Aorta (tissue), 5 donors: ENCODE results near the gene ARHGAP12. TPM values are rescaled to one million over a fixed set of nuclear protein-coding genes. Genes with fewer than 3 reads are reported as not detected.

Experiments
- ATAC-seq: fragments of 200-7000 bp; cut with Tn5 transposase; one replicate; pipeline ENCODE4 v1.9.1; 2022; ENCODE audit warnings: moderate library complexity; ENCODE audit not compliant: low FRiP score
- DNase-seq, 2 donors: peaks; one replicate each; pipeline ENCODE4 v3.0.0-alpha.2; 2020
- H3K27ac ChIP-seq, 2 donors: one replicate each; pipeline ENCODE4 v1.5.1; 2013; ENCODE audit warnings: low read length in 2 of 2, mild to moderate bottlenecking in 2 of 2, moderate library complexity in 2 of 2, control low read depth in 1 of 2, inconsistent platforms in 1 of 2, low read depth in 1 of 2
- H3K27me3 ChIP-seq, 2 donors: one replicate each; pipeline ENCODE4 v1.6.1; 2013; ENCODE audit warnings: control low read depth in 1 of 2, low read length in 1 of 2, mild to moderate bottlenecking in 1 of 2, moderate library complexity in 1 of 2; ENCODE audit not compliant: insufficient read depth in 2 of 2, control insufficient read depth in 1 of 2
- H3K36me3 ChIP-seq, 2 donors: one replicate each; pipeline ENCODE4 v1.6.1; 2013; ENCODE audit warnings: control low read depth in 1 of 2, low read length in 1 of 2, mild to moderate bottlenecking in 1 of 2; ENCODE audit not compliant: insufficient read depth in 2 of 2, control insufficient read depth in 1 of 2
- H3K4me1 ChIP-seq, 2 donors: one replicate each; pipeline ENCODE4 v1.6.1; 2013; ENCODE audit warnings: low read length in 2 of 2, control low read depth in 1 of 2, mild to moderate bottlenecking in 1 of 2, moderate library complexity in 1 of 2; ENCODE audit not compliant: insufficient read depth in 2 of 2, control insufficient read depth in 1 of 2
- H3K4me3 ChIP-seq, 2 donors: one replicate each; pipeline ENCODE4 v1.5.1; 2013; ENCODE audit warnings: low read length in 2 of 2, control low read depth in 1 of 2, mild to moderate bottlenecking in 1 of 2
- H3K9me3 ChIP-seq: one replicate; pipeline ENCODE4 v1.6.1; 2013; ENCODE audit warnings: mild to moderate bottlenecking, low read length; ENCODE audit not compliant: control insufficient read depth
- WGBS, 2 donors: extraction: QIAGEN DNeasy Blood & Tissue Kit; methylation state at CpG; one replicate each; pipeline ENCODE4 v1.1.7; 2013; 5-methylcytosine and 5-hydroxymethylcytosine counted together
- intact Hi-C, 2 donors: fragments of 100-400 bp; cut with DNase I; formaldehyde crosslinking; loops; one replicate each; pipeline versions ENCODE4 v1.14.2 to v1.15.0; 2022
- polyA plus RNA-seq, 2 donors: library from polyadenylated mRNA; stranded (reverse); fragments of 200-250 nt; gene quantifications; one replicate each; pipeline ENCODE4 v1.2.3, GENCODE V29; 2013
- total RNA-seq, 2 donors: library from RNA; stranded (reverse); fragmentation: NEBNext Ultra II Directional; extraction: Animal tissue kit (Norgen Biotek cat#: 25700); gene quantifications; one replicate each; pipeline ENCODE4 v1.2.1, GENCODE V29; 2021
- donor health status: healthy with polysubstance abuse.
- donor health status: Bipolar disorder and iron deficiency.
- donor health status: DM: no; HTN: no; CAD: no.
- donor health status: DM: no; HTN: no; CAD: no.
- donor health status: DM: yes; HTN: yes; CAD: no.

The ARHGAP12 gene
- total and polyA plus RNA-seq, 4 donors, result 17.0 to 34.6 (median 20.5) TPM

GRCh38 chr10:31836569-31837406 is 91.8 kb downstream of the ARHGAP12 start:
- Histone ChIP-seq H3K4me1 (peaks cover 0 to 3% of the 10 kb centered on the region in 2 donors), H3K9me3 (no peaks in the 10 kb centered on the region), H3K36me3 (no peaks in the 10 kb centered on the region), H3K27ac (no peak overlapping the region), H3K27me3 (no peaks in the 10 kb centered on the region), H3K4me3 (no peak overlapping the region)
- 49 to 57% methylated on average over 9 of the region's 9 CpGs for WGBS, 2 donors
- intact Hi-C loops, result loop anchor here in 1 of 2 donors (10.0 kb wide), 1 partner anchor 358 kb away; no protein-coding TSS in a partner anchor
- ATAC-seq, result no peak
- DNase-seq, result no peak

DNA sequence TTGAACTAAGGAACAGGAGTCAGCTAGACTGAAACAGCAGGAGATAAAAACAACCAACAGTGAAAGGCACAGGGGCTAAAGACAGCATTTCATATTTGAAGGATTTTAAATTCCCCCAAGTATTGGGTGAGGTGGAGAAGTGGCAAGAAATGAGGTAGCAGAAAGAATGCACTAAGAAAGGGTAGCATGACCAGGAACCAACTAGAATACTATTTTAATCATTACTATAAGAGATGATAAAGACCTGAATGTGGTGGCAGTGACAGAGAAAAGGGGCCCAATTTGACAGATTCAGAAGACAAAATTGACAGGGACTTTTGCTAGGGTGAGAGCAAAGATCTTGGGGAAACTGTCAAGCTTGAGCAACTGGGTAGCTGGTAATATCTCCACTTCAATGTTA is 94.9 kb downstream of the ARHGAP12 start:
- H3K36me3 ChIP-seq, result no peaks in the 10 kb centered on the region
- ATAC-seq (no peak), DNase-seq (no peak)
- H3K27me3 ChIP-seq, result no peaks in the 10 kb centered on the region
- peaks cover 0 to 3% of the 10 kb centered on the region in 2 donors for H3K4me1 ChIP-seq
- no peak overlapping the region for H3K4me3 ChIP-seq
- H3K27ac ChIP-seq, result no peak overlapping the region
- intact Hi-C loops, result loop anchor here in 1 of 2 donors (10.0 kb wide), 1 partner anchor 361 kb away; no protein-coding TSS in a partner anchor
- no peaks in the 10 kb centered on the region for H3K9me3 ChIP-seq

GRCh38 chr10:31832261-31832660 is 96.4 kb downstream of the ARHGAP12 start:
- intact Hi-C loops, result loop anchor here in 1 of 2 donors (10.0 kb wide), 1 partner anchor 363 kb away; no protein-coding TSS in a partner anchor
- H3K36me3 ChIP-seq, result no peaks in the 10 kb centered on the region
- no peak overlapping the region for H3K27ac ChIP-seq
- no peaks in the 10 kb centered on the region for H3K27me3 ChIP-seq
- ATAC-seq (no peak), DNase-seq (no peak)
- H3K4me1 ChIP-seq, result peaks cover 0 to 3% of the 10 kb centered on the region in 2 donors
- WGBS, 2 donors, result 91 to 96% methylated on average over 1 of the region's 1 CpG
- H3K9me3 ChIP-seq, result no peaks in the 10 kb centered on the region
- H3K4me3 ChIP-seq, result no peak overlapping the region

- intact Hi-C loops, result loop anchor here in 1 of 2 donors (10.0 kb wide), 1 partner anchor 364 kb away; no protein-coding TSS in a partner anchor
- 81 to 87% methylated on average over 5 of the region's 5 CpGs for whole genome bisulfite sequencing, 2 donors
- Histone ChIP-seq H3K27me3 (no peaks in the 10 kb centered on the region), H3K4me1 (peaks cover 0 to 3% of the 10 kb centered on the region in 2 donors), H3K9me3 (no peaks in the 10 kb centered on the region), H3K27ac (no peak overlapping the region), H3K36me3 (no peaks in the 10 kb centered on the region), H3K4me3 (no peak overlapping the region)
- DNase-seq (no peak), ATAC-seq (no peak)
Observed at GRCh38 chr10:31830887-31831286, 97.7 kb downstream of the ARHGAP12 start.

DNA sequence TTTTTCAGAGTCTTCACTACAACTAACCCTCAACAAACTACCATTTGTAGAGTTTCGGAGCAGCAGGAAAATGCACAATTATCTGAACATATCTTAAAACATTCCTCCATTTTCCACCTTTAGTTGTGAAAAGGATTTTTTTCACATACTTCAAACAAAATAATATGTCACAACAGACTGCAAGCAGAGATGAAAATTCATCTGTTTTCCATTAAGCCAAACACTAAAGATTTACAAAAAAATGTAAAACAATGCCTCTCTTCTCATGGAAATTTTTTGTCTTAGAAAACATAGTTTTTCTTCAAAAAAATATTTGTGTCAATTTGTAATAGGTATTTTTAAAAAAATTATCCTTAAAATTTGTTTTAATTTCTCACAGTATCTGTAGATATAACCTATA is 98.9 kb downstream of the ARHGAP12 start:
- ATAC-seq (no peak), DNase-seq (no peak)
- no peaks in the 10 kb centered on the region for H3K36me3 ChIP-seq
- no peaks in the 10 kb centered on the region for H3K9me3 ChIP-seq
- H3K27me3 ChIP-seq, result no peaks in the 10 kb centered on the region
- 99 to 100% methylated on average over 1 of the region's 1 CpG for WGBS, 2 donors
- peaks cover 0 to 3% of the 10 kb centered on the region in 2 donors for H3K4me1 ChIP-seq
- H3K4me3 ChIP-seq, result no peak overlapping the region
- no peak overlapping the region for H3K27ac ChIP-seq
- intact Hi-C loops, result loop anchor here in 1 of 2 donors (10.0 kb wide), 1 partner anchor 365 kb away; no protein-coding TSS in a partner anchor

DNA sequence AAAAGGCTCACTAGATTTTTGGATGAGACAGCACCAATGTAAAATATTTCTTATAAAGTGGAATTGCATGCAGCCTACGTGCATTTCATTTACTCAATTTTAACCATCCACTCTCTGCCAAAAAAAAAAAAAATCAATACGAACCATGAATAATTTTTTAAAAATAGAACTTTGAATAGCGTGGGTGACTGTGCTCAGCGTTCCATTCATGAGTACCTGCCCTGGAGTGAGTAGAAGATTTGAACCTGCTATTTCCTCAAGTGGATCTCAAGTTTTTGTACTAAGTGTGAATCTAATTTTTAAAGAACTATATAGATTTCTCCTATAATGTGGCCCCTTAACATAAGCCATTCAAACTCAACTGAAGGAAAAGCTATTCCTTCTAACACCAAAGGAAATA is 105.3 kb downstream of the ARHGAP12 start:
- Histone ChIP-seq H3K9me3 (no peaks in the 10 kb centered on the region), H3K4me1 (peaks cover 0 to 4% of the 10 kb centered on the region in 2 donors), H3K4me3 (no peak overlapping the region), H3K36me3 (no peaks in the 10 kb centered on the region), H3K27ac (no peak overlapping the region), H3K27me3 (no peaks in the 10 kb centered on the region)
- WGBS, 2 donors, result 35 to 38% methylated on average over 4 of the region's 4 CpGs
- DNase-seq, result no peak
- intact Hi-C loops, result no loop called here
- ATAC-seq, result no peak

GRCh38 chr10:31822616-31823318 is 105.9 kb downstream of the ARHGAP12 start:
- DNase-seq (no peak), ATAC-seq (no peak)
- no peak overlapping the region for H3K4me3 ChIP-seq
- peaks cover 0 to 4% of the 10 kb centered on the region in 2 donors for H3K4me1 ChIP-seq
- H3K27me3 ChIP-seq, result no peaks in the 10 kb centered on the region
- intact Hi-C loops, result no loop called here
- no peak overlapping the region for H3K27ac ChIP-seq
- no peaks in the 10 kb centered on the region for H3K36me3 ChIP-seq
- H3K9me3 ChIP-seq, result no peaks in the 10 kb centered on the region
- WGBS, 2 donors, result 62 to 68% methylated on average over 8 of the region's 8 CpGs

DNA sequence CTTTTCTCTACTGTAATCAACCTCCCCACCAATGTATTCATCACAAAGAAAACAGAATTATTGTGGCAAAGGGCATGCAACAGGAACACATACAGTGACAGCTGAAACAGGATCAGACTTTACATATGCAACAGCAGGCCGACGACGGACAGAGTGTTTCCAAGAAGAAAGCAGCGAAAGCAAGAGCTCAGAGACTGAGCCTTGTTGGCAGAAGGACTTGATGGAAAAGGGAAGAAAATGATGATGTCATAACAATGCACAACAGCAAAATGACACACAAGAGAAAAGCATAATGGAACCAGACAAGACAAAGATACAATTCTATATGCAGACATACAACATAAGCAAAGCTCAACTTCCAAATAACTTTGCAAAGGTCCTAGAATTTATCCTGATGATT is 106.5 kb downstream of the ARHGAP12 start:
- H3K27ac ChIP-seq, result no peak overlapping the region
- intact Hi-C loops, result no loop called here
- DNase-seq (no peak), ATAC-seq (no peak)
- WGBS, 2 donors, result 44 to 45% methylated on average over 4 of the region's 4 CpGs
- peaks cover 0 to 4% of the 10 kb centered on the region in 2 donors for H3K4me1 ChIP-seq
- no peaks in the 10 kb centered on the region for H3K9me3 ChIP-seq
- no peak overlapping the region for H3K4me3 ChIP-seq
- H3K27me3 ChIP-seq, result no peaks in the 10 kb centered on the region
- H3K36me3 ChIP-seq, result no peaks in the 10 kb centered on the region
